ENCODE measurements around the gene GGA1.

GRCh38 chr22:37588546-37589215 lies 20.0 kb upstream of the GGA1 start:
- TF ChIP-seq CTCF (IDR thresholded peaks at IDR 0.05) (no peak), POLR2A (IDR thresholded peaks at IDR 0.05) (no peak), POLR2AphosphoS5 (IDR thresholded peaks at IDR 0.05) (no peak)

Measured in breast epithelium (tissue), 3 donors.